Stimulated activated effector memory CD8-positive, alpha-beta T cell treated with anti-CD3 and anti-CD28 coated beads, Interleukin-12 subunit alpha, Interleukin-12 subunit beta, amount 100 ng/mL, for 72 hours (primary cell): ENCODE data around the gene BOD1L1.

ENCODE experiments used
- ATAC-seq: fragments of 150-1000 bp; cut with Tn5 transposase; 2 replicates; pipeline ENCODE4 v1.10.0; 2021
- DNase-seq, 2 donors: peaks; one replicate each; pipeline ENCODE4 v3.0.0; 2021 to 2022; ENCODE audit warnings: low spot score in 2 of 2
- H3K27ac Mint-ChIP-seq: one replicate; pipeline ENCODE4 v1.8.0; 2022; ENCODE audit warnings: mild to moderate bottlenecking, mixed read lengths
- H3K36me3 Mint-ChIP-seq: one replicate; pipeline ENCODE4 v1.8.0; 2022; ENCODE audit warnings: mild to moderate bottlenecking, mixed read lengths
- H3K4me1 Mint-ChIP-seq: one replicate; pipeline ENCODE4 v1.8.0; 2022; ENCODE audit warnings: mixed read lengths
- H3K4me3 Mint-ChIP-seq: one replicate; pipeline ENCODE4 v1.8.0; 2022; ENCODE audit warnings: mild to moderate bottlenecking, mixed read lengths
- H3K9me3 Mint-ChIP-seq: one replicate; pipeline ENCODE4 v1.8.0; 2022; ENCODE audit warnings: mixed read lengths

BOD1L1 gene

GRCh38 chr4:13529128-13529919 lies 98.2 kb downstream of the BOD1L1 start:
- Mint-ChIP-seq H3K27ac (no peak overlapping the region), H3K9me3 (no peaks in the 10 kb centered on the region), H3K4me1 (peaks cover 35% of the 10 kb centered on the region), H3K4me3 (peak overlapping the region; percentile 46), H3K36me3 (no peaks in the 10 kb centered on the region)
- no peak for DNase-seq
- no peak for ATAC-seq

GRCh38 chr4:13528821-13529127 lies 98.8 kb downstream of the BOD1L1 start:
- DNase-seq (no peak), ATAC-seq (no peak)
- no peak overlapping the region for H3K27ac Mint-ChIP-seq
- H3K9me3 Mint-ChIP-seq: no peaks in the 10 kb centered on the region
- no peaks in the 10 kb centered on the region for H3K36me3 Mint-ChIP-seq
- H3K4me3 Mint-ChIP-seq: peak overlapping the region; percentile 46
- peaks cover 29% of the 10 kb centered on the region for H3K4me1 Mint-ChIP-seq

- peak; percentile 85 for ATAC-seq
- Mint-ChIP-seq H3K27ac (no peak overlapping the region), H3K9me3 (no peaks in the 10 kb centered on the region), H3K36me3 (no peaks in the 10 kb centered on the region), H3K4me3 (peak overlapping the region; percentile 46), H3K4me1 (peaks cover 29% of the 10 kb centered on the region)
- DNase-seq: no peak
Observed at GRCh38 chr4:13527981-13528820, 99.3 kb downstream of the BOD1L1 start.

GRCh38 chr4:13527192-13527980 lies 100.1 kb downstream of the BOD1L1 start:
- no peaks in the 10 kb centered on the region for H3K36me3 Mint-ChIP-seq
- H3K9me3 Mint-ChIP-seq: no peaks in the 10 kb centered on the region
- H3K27ac Mint-ChIP-seq: no peak overlapping the region
- peak overlapping the region; percentile 46 for H3K4me3 Mint-ChIP-seq
- peaks cover 29% of the 10 kb centered on the region for H3K4me1 Mint-ChIP-seq
- ATAC-seq (peak; percentile 29), DNase-seq (no peak)

GRCh38 chr4:13526658-13527057 lies 100.9 kb downstream of the BOD1L1 start:
- no peak for ATAC-seq
- H3K9me3 Mint-ChIP-seq: no peaks in the 10 kb centered on the region
- H3K4me1 Mint-ChIP-seq: peaks cover 29% of the 10 kb centered on the region

GRCh38 chr4:13525606-13526281 lies 101.8 kb downstream of the BOD1L1 start:
- ATAC-seq (no peak), DNase-seq (no peak)
- Mint-ChIP-seq H3K27ac (no peak overlapping the region), H3K9me3 (no peaks in the 10 kb centered on the region), H3K36me3 (no peaks in the 10 kb centered on the region), H3K4me3 (no peak overlapping the region), H3K4me1 (peaks cover 21% of the 10 kb centered on the region)

More at GRCh38 chr4:13526658-13527057, 100.9 kb downstream of the BOD1L1 start:
- DNase-seq: no peak
- Mint-ChIP-seq H3K4me3 (no peak overlapping the region), H3K36me3 (no peaks in the 10 kb centered on the region), H3K27ac (no peak overlapping the region)

- DNase-seq (no peak), ATAC-seq (no peak)
- Mint-ChIP-seq H3K36me3 (no peaks in the 10 kb centered on the region), H3K27ac (no peak overlapping the region), H3K4me3 (no peak overlapping the region), H3K4me1 (peaks cover 19% of the 10 kb centered on the region), H3K9me3 (no peaks in the 10 kb centered on the region)
Observed at GRCh38 chr4:13524504-13525243, 102.9 kb downstream of the BOD1L1 start.

GRCh38 chr4:13523591-13524503 lies 103.7 kb downstream of the BOD1L1 start:
- DNase-seq (no peak), ATAC-seq (no peak)
- no peaks in the 10 kb centered on the region for H3K36me3 Mint-ChIP-seq
- peaks cover 15% of the 10 kb centered on the region for H3K4me1 Mint-ChIP-seq
- no peak overlapping the region for H3K27ac Mint-ChIP-seq
- H3K4me3 Mint-ChIP-seq: no peak overlapping the region
- H3K9me3 Mint-ChIP-seq: no peaks in the 10 kb centered on the region

GRCh38 chr4:13523105-13523477 lies 104.4 kb downstream of the BOD1L1 start:
- H3K4me1 Mint-ChIP-seq: peaks cover 7% of the 10 kb centered on the region
- no peaks in the 10 kb centered on the region for H3K9me3 Mint-ChIP-seq
- H3K4me3 Mint-ChIP-seq: peak overlapping the region; percentile 20
- H3K27ac Mint-ChIP-seq: no peak overlapping the region
- ATAC-seq: no peak
- H3K36me3 Mint-ChIP-seq: no peaks in the 10 kb centered on the region
- DNase-seq: no peak

GRCh38 chr4:13522282-13523104 lies 105.0 kb downstream of the BOD1L1 start:
- Mint-ChIP-seq H3K4me1 (peaks cover 4% of the 10 kb centered on the region), H3K4me3 (peak overlapping the region; percentile 20), H3K9me3 (no peaks in the 10 kb centered on the region), H3K27ac (no peak overlapping the region), H3K36me3 (no peaks in the 10 kb centered on the region)
- no peak for ATAC-seq
- DNase-seq: no peak

GRCh38 chr4:13521047-13521446 lies 106.5 kb downstream of the BOD1L1 start:
- Mint-ChIP-seq H3K36me3 (no peaks in the 10 kb centered on the region), H3K4me3 (no peak overlapping the region), H3K27ac (no peak overlapping the region), H3K9me3 (no peaks in the 10 kb centered on the region), H3K4me1 (no peaks in the 10 kb centered on the region)
- DNase-seq (no peak), ATAC-seq (no peak)
